GM12865 (cell line): Measurements from ENCODE around the gene ARMC10.

ENCODE experiments used
- DNase-seq: peaks from one replicate; pipeline ENCODE4 v3.0.0; 2010; ENCODE audit warnings: low read depth
- H3K4me3 ChIP-seq: 2 replicates; pipeline ENCODE4 v1.5.1; 2011; ENCODE audit warnings: mild to moderate bottlenecking, low read depth, low read length, control low read depth
- TF ChIP-seq, protein P1 (sequence below): IDR thresholded peaks from 2 replicates; pipeline ENCODE4 v1.5.1; 2011; ENCODE audit warnings: low read length, control low read depth, low read depth, inconsistent platforms; ENCODE audit not compliant: insufficient read depth; ENCODE audit errors: missing control alignments

ARMC10 gene

DNA sequence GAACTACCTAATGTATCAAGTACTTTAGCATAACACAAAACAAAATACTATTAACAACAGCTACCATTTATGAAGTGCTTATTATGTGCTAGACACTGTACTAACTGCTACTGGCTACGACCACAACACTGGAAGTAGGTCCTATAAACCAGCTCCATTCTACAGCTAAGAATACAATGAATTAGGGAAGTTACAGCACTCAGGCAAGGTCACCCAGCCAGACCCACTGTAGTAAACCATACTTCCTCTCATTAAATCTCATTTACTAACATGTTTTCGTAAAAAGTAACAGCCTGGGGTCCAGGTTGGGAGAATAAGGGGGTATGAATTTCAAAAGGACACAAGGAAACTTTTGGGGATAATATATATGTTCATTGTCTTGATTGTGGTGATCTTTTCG lies 48.6 kb downstream of the ARMC10 start:
- DNase-seq: no peak
- no peak overlapping the region for H3K4me3 ChIP-seq
- TF ChIP-seq, protein P1, sequence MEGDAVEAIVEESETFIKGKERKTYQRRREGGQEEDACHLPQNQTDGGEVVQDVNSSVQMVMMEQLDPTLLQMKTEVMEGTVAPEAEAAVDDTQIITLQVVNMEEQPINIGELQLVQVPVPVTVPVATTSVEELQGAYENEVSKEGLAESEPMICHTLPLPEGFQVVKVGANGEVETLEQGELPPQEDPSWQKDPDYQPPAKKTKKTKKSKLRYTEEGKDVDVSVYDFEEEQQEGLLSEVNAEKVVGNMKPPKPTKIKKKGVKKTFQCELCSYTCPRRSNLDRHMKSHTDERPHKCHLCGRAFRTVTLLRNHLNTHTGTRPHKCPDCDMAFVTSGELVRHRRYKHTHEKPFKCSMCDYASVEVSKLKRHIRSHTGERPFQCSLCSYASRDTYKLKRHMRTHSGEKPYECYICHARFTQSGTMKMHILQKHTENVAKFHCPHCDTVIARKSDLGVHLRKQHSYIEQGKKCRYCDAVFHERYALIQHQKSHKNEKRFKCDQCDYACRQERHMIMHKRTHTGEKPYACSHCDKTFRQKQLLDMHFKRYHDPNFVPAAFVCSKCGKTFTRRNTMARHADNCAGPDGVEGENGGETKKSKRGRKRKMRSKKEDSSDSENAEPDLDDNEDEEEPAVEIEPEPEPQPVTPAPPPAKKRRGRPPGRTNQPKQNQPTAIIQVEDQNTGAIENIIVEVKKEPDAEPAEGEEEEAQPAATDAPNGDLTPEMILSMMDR: no peak

DNA sequence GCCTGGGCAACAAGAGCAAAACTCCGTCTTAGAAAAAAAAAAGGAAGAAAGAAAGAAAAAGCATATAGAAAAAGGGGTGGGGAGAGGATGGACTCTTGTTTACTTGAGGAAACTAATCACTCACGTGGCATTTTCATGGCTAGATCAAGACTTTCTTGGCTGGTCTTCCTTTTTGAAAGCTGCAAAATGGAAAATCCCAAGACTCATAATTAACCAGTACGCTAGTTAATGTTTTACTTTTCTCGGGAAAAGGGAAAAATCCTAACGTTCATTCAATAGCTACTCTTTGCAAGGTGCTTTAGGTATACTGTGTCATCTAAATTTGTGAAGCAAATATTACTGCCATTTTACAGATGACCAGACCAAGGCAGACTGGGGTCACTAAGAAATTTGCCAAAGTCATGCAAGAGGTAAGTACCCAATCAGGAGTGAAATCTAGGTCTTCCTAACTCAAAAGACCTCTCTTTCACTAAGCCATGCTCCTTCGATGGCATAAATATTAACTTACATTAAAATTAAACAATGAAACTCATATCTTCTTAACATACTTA lies 49.6 kb downstream of the ARMC10 start:
- no peak overlapping the region for H3K4me3 ChIP-seq
- DNase-seq: no peak
- TF ChIP-seq, protein P1: no peak

DNA sequence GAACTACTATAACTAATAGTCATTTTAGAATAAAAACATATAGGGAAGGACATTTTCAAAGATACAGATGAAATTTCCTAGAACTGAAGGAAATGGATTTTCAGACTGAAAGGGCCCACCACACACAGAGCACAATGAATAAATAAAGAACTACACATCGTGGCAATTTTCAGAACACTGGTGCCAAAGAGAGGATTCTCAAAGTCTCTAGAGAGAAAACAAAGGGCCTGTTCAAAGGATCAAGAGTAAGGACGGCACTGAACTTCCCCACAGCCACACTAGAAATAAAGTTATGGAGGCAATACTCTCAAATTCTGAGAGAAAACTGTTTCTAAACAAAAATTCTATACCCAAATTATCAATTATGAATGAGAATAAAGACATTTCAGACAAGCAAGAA lies 52.1 kb downstream of the ARMC10 start:
- no peak for DNase-seq
- TF ChIP-seq, protein P1: no peak
- no peak overlapping the region for H3K4me3 ChIP-seq

DNA sequence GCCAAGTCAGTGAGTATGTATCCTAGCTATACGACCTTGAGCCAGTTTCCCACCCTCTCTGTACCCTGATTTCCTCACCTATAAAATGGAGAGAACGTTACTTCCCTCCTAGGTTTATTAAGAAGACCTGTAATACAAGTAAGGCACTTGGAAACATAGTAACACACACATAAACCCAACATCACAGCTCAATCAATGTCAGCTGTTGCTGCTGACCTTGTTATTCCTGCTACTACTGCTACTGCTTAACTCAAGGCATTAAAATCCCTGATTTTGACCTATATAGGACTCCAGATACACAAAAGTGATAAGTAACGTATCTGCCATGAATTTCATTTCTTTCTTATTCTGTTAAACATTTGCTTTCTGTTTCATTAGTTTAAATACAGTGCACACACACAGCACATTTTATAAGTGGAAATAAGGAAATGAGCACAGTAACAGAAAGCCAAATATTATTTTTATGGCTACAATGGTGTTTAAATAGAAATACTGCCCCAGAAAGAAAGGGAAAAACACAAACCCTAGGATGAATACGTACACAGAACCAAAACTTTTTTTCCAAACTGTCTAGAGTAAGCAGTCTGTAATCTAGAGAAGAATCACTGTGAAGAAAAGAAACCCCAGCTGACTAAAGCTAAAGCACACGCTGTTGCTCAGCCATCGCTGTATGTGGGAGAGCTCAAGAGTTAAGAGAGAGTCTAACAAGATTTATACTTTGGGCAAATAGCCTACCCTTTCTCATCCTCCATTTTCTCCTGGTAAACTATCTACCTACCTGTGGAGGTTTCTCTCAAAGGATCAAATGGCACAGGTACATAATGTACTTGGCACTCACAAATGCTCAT lies 55.0 kb downstream of the ARMC10 start:
- TF ChIP-seq, protein P1: no peak
- H3K4me3 ChIP-seq: no peak overlapping the region
- no peak for DNase-seq

DNA sequence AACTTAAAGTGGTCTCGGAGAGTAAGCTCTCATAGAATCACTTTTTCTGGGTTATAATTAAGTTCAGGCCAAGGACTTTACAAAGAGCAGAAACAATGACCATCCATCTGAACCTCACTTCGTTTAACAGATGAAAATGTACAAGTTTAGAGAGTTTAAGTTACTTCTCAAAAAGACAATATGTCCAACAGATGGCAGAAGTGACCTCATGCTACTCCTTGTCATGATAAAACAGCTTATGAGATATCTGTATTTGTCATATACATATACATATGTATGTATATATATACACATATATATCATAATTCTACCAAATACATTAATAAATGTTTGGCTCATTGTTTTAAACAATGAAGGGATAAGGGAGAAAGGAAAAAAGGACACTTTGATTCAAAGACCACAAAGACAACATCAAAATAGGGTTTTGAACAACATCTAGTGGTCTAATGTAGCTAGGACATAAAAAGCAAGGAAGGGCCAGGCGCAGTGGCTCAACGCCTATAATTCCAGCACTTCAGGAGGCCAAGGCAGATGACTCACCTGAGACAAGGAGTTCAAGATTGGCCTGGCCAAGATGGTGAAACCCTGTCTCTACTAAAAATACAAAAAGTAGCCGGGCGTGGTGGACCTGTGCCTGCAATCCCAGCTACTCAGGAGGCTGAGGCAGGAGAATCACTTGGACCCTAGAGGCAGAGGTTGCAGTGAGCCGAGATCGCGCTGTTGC lies 56.1 kb downstream of the ARMC10 start:
- DNase-seq: no peak
- H3K4me3 ChIP-seq: no peak overlapping the region
- TF ChIP-seq, protein P1: no peak

DNA sequence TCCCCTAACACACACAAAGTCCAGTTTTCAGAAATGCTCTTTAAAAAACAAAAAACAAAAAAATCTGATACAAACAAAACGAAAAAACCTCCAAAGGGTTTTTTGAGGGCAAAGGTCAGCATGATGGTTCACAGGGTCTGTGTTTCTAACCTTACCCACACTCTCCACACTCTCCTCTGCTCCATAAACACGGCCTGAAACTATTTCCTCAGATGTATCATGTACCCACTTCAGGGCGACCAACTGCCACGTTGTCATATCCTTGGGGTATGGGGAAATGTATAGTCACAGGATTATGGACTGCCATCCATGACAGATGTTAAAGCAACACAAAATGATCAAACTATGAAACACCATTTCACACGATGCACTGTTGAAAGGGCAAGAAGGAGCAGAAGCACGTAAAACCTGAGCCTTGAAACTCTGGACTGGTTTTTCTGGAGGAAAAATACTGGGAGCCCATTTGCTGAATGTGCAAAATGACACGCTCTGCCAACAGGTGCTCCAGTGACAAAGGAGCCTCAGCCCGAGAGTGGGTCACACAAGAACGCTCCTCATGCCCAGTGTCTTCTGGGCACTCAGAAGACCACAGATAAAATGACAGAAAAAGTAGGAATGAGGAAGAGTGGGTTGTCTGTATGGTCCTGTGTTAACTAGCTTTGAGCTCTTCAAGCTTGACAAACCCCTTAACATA lies 58.2 kb downstream of the ARMC10 start:
- TF ChIP-seq, protein P1: no peak
- no peak overlapping the region for H3K4me3 ChIP-seq
- no peak for DNase-seq
